ENCODE data around the gene KRTAP4-9.

KRTAP4-9 gene

GRCh38 chr17:41065829-41066624, 39.2 kb upstream of the KRTAP4-9 start, which contains the start of gene KRTAP2-4:
TSS of gene KRTAP2-4 (minus strand) at chr17:41065879. CDS start at chr17:41065845, 34 bp downstream.
- TF ChIP-seq CTCF (IDR thresholded peaks at IDR 0.05; ENCODE audit: control insufficient read depth, extremely low read depth, insufficient read depth) = no peak
- DNase-seq (ENCODE audit: low read depth) = no peak
- H3K4me3 ChIP-seq (ENCODE audit: low read depth, low read length) = no peak within 1 kb of the TSS

DNA sequence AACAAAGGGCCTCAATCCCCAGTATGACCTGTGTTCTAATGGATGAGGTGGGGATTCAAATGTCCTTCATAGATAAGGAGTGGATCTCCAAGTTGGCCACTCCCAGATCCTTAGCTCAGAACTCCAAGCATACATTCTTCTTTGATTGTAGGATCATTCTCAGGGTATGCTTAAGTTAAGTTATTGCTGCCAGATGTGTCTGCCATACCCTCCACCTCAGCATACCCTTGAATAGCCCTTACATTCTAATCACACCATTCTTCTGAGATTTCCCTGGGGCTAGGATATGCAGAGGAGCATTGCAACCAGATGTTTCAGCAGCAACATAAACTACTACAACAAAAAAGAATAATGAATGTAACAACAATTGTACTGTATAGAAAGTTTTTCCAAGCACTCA, 37.9 kb upstream of the KRTAP4-9 start:
- no peak overlapping the region for H3K4me3 ChIP-seq (ENCODE audit: low read depth, low read length)
- no peak for DNase-seq (ENCODE audit: low read depth)
- TF ChIP-seq CTCF (IDR thresholded peaks at IDR 0.05; ENCODE audit: control insufficient read depth, extremely low read depth, insufficient read depth) = no peak

GRCh38 chr17:41069031-41069430, 36.2 kb upstream of the KRTAP4-9 start:
- DNase-seq (ENCODE audit: low read depth) = no peak
- no peak for TF ChIP-seq CTCF (IDR thresholded peaks at IDR 0.05; ENCODE audit: control insufficient read depth, extremely low read depth, insufficient read depth)
- no peak overlapping the region for H3K4me3 ChIP-seq (ENCODE audit: low read depth, low read length)

DNA sequence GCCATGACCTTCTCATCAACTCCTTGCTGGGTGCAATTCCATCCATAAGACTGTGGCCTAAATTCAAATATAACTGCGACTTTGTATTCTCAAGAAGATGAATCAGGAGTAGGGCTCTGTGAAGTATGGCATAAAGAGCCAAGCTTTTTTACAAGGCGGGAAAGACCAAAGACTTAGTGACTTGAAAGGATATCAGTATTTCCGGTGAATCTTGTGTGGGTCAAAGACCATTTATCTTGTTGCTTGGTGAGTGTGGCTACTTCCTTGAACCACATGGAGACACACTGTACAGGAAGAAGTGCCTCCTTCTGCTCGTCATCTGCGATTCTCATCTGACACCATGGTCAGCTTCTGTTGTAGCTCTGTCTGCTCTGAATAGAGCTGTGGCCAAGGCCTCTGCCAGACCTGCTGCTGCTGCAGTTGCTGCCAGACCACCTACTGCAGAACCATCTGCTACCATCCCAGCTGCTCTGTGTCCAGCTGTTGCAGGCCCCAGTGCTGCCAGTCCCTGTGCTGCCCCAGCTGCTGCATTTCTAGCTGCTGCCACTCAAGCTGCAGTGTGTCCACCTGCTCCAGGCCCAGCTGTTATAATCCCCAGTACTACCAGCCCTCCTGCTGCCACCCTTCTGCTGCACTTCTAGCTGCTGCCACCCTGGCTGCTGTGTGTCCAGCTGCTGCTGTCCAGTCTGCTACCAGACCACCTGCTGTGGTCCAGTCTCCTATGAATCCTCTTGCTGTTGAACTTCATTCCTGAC, 33.4 kb upstream of the KRTAP4-9 start:
- TF ChIP-seq CTCF (IDR thresholded peaks at IDR 0.05; ENCODE audit: control insufficient read depth, extremely low read depth, insufficient read depth) = no peak
- no peak for DNase-seq (ENCODE audit: low read depth)
- H3K4me3 ChIP-seq (ENCODE audit: low read depth, low read length) = no peak overlapping the region

DNA sequence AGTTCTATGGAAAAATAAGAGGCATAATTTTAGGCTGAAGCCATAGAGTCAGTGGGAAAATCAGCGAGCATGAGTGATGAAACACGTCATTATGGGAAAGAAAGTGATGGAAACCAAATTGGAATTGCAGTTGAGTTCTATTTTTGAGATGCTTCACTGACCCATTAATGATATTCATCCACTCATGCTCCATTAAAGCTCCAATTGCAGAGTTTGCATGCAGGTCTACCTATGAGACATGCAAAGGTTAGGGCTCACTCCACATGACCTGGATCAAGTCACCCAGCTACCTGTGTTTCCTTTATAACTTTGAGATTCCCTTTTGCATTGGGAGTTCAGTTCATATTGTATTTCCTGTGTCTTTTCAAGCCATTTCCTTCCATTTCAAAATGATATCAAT, 31.5 kb upstream of the KRTAP4-9 start:
- no peak for DNase-seq (ENCODE audit: low read depth)
- no peak for TF ChIP-seq CTCF (IDR thresholded peaks at IDR 0.05; ENCODE audit: control insufficient read depth, extremely low read depth, insufficient read depth)
- H3K4me3 ChIP-seq (ENCODE audit: low read depth, low read length) = no peak overlapping the region

GRCh38 chr17:41076788-41077187, 28.4 kb upstream of the KRTAP4-9 start:
- no peak for DNase-seq (ENCODE audit: low read depth)
- no peak overlapping the region for H3K4me3 ChIP-seq (ENCODE audit: low read depth, low read length)
- TF ChIP-seq CTCF (IDR thresholded peaks at IDR 0.05; ENCODE audit: control insufficient read depth, extremely low read depth, insufficient read depth) = no peak

All from LNCaP clone FGC (cell line).